ENCODE data around the gene RHNO1. TPM values are rescaled to one million over a fixed set of nuclear protein-coding genes. Genes with fewer than 3 reads are reported as not detected.

Gene RHNO1
- total and polyA plus RNA-seq, 2 of the 13 experiments (the other 11 are each of a cell fraction or from before 2014, with no cell fraction given): 27.2 to 49.6 TPM

- TF ChIP-seq ZNF142 (CRISPR knock-in tag; IDR thresholded peaks at IDR 0.05) (peak; percentile 34; the same call in 1 of the 2 replicates), ATAD3A (CRISPR knock-in tag; IDR thresholded peaks at IDR 0.05) (no peak), GTF2F1 (IDR thresholded peaks at IDR 0.05; ENCODE audit: low read length) (peak; percentile 64; the same call in 1 of the 2 replicates), NFKB2 (CRISPR knock-in tag; IDR thresholded peaks at IDR 0.05; ENCODE audit: borderline replicate concordance) (peak; percentile 0; the same call in 1 of the 2 replicates), ZNF577 (CRISPR knock-in tag; IDR thresholded peaks at IDR 0.05; ENCODE audit: borderline replicate concordance, low read depth) (no peak), MEIS1 (CRISPR knock-in tag; IDR thresholded peaks at IDR 0.05; ENCODE audit: borderline replicate concordance) (no peak), PRDM15 (CRISPR knock-in tag; IDR thresholded peaks at IDR 0.05) (no peak; the same call in 1 of the 2 replicates), HMGXB4 (CRISPR knock-in tag; IDR thresholded peaks at IDR 0.05; ENCODE audit: borderline replicate concordance in 1 of 2, low read depth in 1 of 2) (peak in 1 of 2 experiments; percentile 41; a peak in 1 of 4 replicates), LBX2 (CRISPR knock-in tag; IDR thresholded peaks at IDR 0.05; ENCODE audit: borderline replicate concordance) (no peak), LCORL (IDR thresholded peaks at IDR 0.05) (no peak), LCORL (CRISPR knock-in tag; IDR thresholded peaks at IDR 0.05) (no peak), ZSCAN5A (CRISPR knock-in tag; IDR thresholded peaks at IDR 0.05; ENCODE audit: borderline replicate concordance) (no peak)
Measured at GRCh38 chr12:2877047-2877952, at the start of gene RHNO1, which contains the start of gene FOXM1 (continued).
